GM12878 (cell line): ENCODE results near the gene FRRS1L. TPM values are rescaled to one million over a fixed set of nuclear protein-coding genes. Genes with fewer than 3 reads are reported as not detected.

Source experiments
- ATF2 ChIP-seq: IDR thresholded peaks from 2 replicates; pipeline ENCODE4 v1.6.1; 2012; ENCODE audit warnings: low read length, inconsistent platforms
- E2F8 ChIP-seq: fragments of 450-650 bp; IDR thresholded peaks from 2 replicates; pipeline ENCODE4 v1.6.1; 2018; ENCODE audit warnings: mild to moderate bottlenecking, low read depth, moderate library complexity; ENCODE audit not compliant: partially characterized antibody
- IKZF2 ChIP-seq, 2 experiments: fragments of 450-650 bp; IDR thresholded peaks; 2 replicates each; pipeline ENCODE4 v1.6.1; 2017; ENCODE audit warnings: mild to moderate bottlenecking in 2 of 2, moderate library complexity in 2 of 2
- IRF3 ChIP-seq: fragments of 450-650 bp; IDR thresholded peaks from 2 replicates; pipeline ENCODE4 v1.6.1; 2014; ENCODE audit warnings: mild to moderate bottlenecking
- NFYA ChIP-seq: IDR thresholded peaks from 2 replicates; pipeline ENCODE4 v1.6.1; 2011; ENCODE audit warnings: low read depth, mild to moderate bottlenecking, low read length, improper control_type of control experiment, borderline replicate concordance
- PBX3 ChIP-seq: IDR thresholded peaks from 2 replicates; pipeline ENCODE4 v1.6.1; 2011; ENCODE audit warnings: mild to moderate bottlenecking, low read depth, low read length, moderate library complexity; ENCODE audit not compliant: insufficient replicate concordance
- polyA plus RNA-seq, 11 experiments: library from polyadenylated mRNA; depleted of rRNA in 4 of 11; unstranded in 6 of 11; stranded (reverse) in 5 of 11; fragments of >200 nt; fragmentation: Nextera tagmentation in 4 of 11; fragmentation: Illumina TruSeq in 1 of 11; extraction: Ambion mirVana in 4 of 11; extraction: Trizol in 1 of 11; gene quantifications; 1 replicate in 1 of 11; 2 replicates in 10 of 11; pipeline versions ENCODE4 v1.2.1 to v1.2.3, GENCODE V29; 2011 to 2016; ENCODE audit warnings: inconsistent platforms in 2 of 11, missing spikeins in 2 of 11, low read depth in 1 of 11
- total RNA-seq, 4 experiments: library from RNA; depleted of rRNA in 3 of 4; stranded (reverse); fragments of >200 nt in 3 of 4; fragmentation: Illumina TruSeq in 1 of 4; extraction: Trizol in 1 of 4; gene quantifications; 2 replicates each; pipeline versions ENCODE4 v1.2.1 to v1.2.3, GENCODE V29; 2013 to 2021

The FRRS1L gene
- total and polyA plus RNA-seq, 10 of the 15 experiments (the other 5 are each of a cell fraction or from before 2014, with no cell fraction given) = not detected

- no peak for TF ChIP-seq E2F8
- TF ChIP-seq IRF3 = no peak
- no peak for TF ChIP-seq PBX3
- no peak for TF ChIP-seq ATF2
- no peak for TF ChIP-seq IKZF2 (IDR thresholded peaks at IDR 0.05)
- TF ChIP-seq NFYA = no peak
Observed at GRCh38 chr9:109139851-109140250, 27.2 kb downstream of the FRRS1L start (continued).
